Subcutaneous abdominal adipose tissue (tissue), 5 donors: ENCODE results near the gene HMX3.

ENCODE experiments used
- H3K27ac ChIP-seq: one replicate; pipeline ENCODE4 v1.7.0; 2013; ENCODE audit warnings: low read depth, mild to moderate bottlenecking, inconsistent platforms, low read length, moderate library complexity
- H3K27me3 ChIP-seq, 5 donors: one replicate each; pipeline ENCODE4 v1.7.0; 2013; ENCODE audit warnings: low read length in 5 of 5, inconsistent platforms in 1 of 5; ENCODE audit not compliant: control insufficient read depth in 5 of 5, insufficient read depth in 4 of 5
- H3K36me3 ChIP-seq, 5 donors: one replicate each; pipeline ENCODE4 v1.7.0; 2013; ENCODE audit warnings: low read length in 5 of 5; ENCODE audit not compliant: control insufficient read depth in 5 of 5, insufficient read depth in 5 of 5
- H3K4me1 ChIP-seq, 5 donors: one replicate each; pipeline ENCODE4 v1.7.0; 2013; ENCODE audit warnings: low read length in 5 of 5, mild to moderate bottlenecking in 3 of 5, moderate library complexity in 1 of 5; ENCODE audit not compliant: control insufficient read depth in 5 of 5, insufficient read depth in 5 of 5
- H3K4me3 ChIP-seq, 5 donors: one replicate each; pipeline ENCODE4 v1.7.0; 2013; ENCODE audit warnings: low read length in 5 of 5, low read depth in 1 of 5
- H3K9ac ChIP-seq, 5 donors: one replicate each; pipeline ENCODE4 v1.7.0; 2013; ENCODE audit warnings: low read length in 5 of 5, mild to moderate bottlenecking in 4 of 5, moderate library complexity in 3 of 5
- H3K9me3 ChIP-seq, 5 donors: one replicate each; pipeline ENCODE4 v1.7.0; 2013; ENCODE audit warnings: low read length in 5 of 5; ENCODE audit not compliant: control insufficient read depth in 5 of 5
- donor health status: healthy.
- donor health status: healthy.
- donor health status: healthy.
- donor health status: healthy.
- donor health status: healthy.

The HMX3 gene

GRCh38 chr10:123134343-123134914 is 1.3 kb upstream of the HMX3 start:
- H3K27me3 ChIP-seq, result peaks cover 43 to 88% (median 73%) of the 10 kb centered on the region in 5 donors
- no peaks in the 10 kb centered on the region for H3K36me3 ChIP-seq
- H3K9ac ChIP-seq, result no peak overlapping the region
- no peaks in the 10 kb centered on the region for H3K9me3 ChIP-seq
- H3K4me3 ChIP-seq, result peak overlapping the region in 3 of 5 donors; percentile 11 to 55 (median 21)
- peaks cover 0 to 54% (median 50%) of the 10 kb centered on the region in 5 donors for H3K4me1 ChIP-seq
- no peak overlapping the region for H3K27ac ChIP-seq

DNA sequence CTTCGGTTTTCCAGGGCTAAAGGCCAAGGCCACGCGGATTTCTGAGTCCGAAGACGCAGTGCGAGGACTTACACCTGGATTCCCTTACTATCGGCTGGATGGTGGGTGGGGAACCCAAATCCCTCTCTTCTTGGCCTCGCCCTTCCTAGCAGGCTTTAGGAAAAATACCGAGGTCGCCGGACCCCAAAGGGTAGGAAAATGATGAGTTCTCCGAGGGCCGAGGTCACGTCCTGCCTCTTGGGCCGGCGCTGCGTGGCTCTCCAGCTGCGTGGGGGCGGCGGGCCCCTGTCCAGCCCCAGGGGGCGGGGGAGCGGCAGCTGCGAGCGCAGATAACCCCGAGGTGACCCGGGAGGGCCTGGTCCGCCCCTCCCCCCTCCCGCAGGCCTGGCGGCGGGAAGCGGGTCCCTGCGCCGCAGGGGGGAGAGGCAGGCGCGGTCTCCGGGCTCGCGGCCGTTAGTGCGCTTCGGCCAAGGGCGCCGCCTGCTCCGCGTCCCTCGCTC is 805 bp upstream of the HMX3 start:
- Histone ChIP-seq H3K27ac (no peak overlapping the region), H3K4me3 (peak overlapping the region in 4 of 5 donors; percentile 21 to 55 (median 30)), H3K9ac (no peak overlapping the region), H3K36me3 (no peaks in the 10 kb centered on the region), H3K4me1 (peaks cover 0 to 58% (median 52%) of the 10 kb centered on the region in 5 donors), H3K27me3 (peaks cover 48 to 88% (median 75%) of the 10 kb centered on the region in 5 donors), H3K9me3 (no peaks in the 10 kb centered on the region)

- Histone ChIP-seq H3K4me1 (peaks cover 0 to 58% (median 56%) of the 10 kb centered on the region in 5 donors), H3K36me3 (no peaks in the 10 kb centered on the region), H3K27me3 (peaks cover 60 to 93% (median 80%) of the 10 kb centered on the region in 5 donors), H3K9ac (no peak overlapping the region), H3K9me3 (no peaks in the 10 kb centered on the region), H3K4me3 (peak overlapping the region in 1 of 5 donors; percentile 44), H3K27ac (no peak overlapping the region)
These were observed 543 bp downstream of the HMX3 start for GRCh38 chr10:123136221-123136805.

GRCh38 chr10:123136806-123137642 is 1.3 kb downstream of the HMX3 start:
- H3K9ac ChIP-seq, result no peak overlapping the region
- peaks cover 0 to 58% (median 56%) of the 10 kb centered on the region in 5 donors for H3K4me1 ChIP-seq
- no peak overlapping the region for H3K27ac ChIP-seq
- no peaks in the 10 kb centered on the region for H3K9me3 ChIP-seq
- H3K27me3 ChIP-seq, result peaks cover 67 to 96% (median 81%) of the 10 kb centered on the region in 5 donors
- H3K36me3 ChIP-seq, result no peaks in the 10 kb centered on the region
- H3K4me3 ChIP-seq, result peak overlapping the region in 2 of 5 donors; percentile 31 to 44

DNA sequence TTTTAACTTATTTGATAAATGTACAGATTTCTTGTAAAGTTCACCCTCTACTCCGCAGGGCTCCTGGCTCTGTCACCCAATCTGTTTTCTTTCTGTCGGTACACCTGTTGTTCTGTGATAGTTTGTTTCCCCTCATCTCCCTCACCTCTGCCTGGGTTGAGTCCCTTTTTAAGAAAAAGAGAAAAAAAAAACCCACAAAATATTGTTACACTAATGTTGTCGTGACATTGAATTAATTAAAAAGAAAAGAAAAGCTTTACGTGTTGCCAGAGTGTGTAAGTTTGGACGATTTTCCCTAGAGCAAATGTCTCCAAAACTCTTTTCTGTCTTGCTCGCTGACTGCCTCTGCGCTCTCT is 3.4 kb downstream of the HMX3 start:
- Histone ChIP-seq H3K4me1 (peaks cover 0 to 46% (median 41%) of the 10 kb centered on the region in 5 donors), H3K4me3 (no peak overlapping the region), H3K9me3 (no peaks in the 10 kb centered on the region), H3K36me3 (no peaks in the 10 kb centered on the region), H3K27me3 (peaks cover 74 to 96% (median 80%) of the 10 kb centered on the region in 5 donors), H3K9ac (no peak overlapping the region), H3K27ac (no peak overlapping the region)

- Histone ChIP-seq H3K27ac (no peak overlapping the region), H3K4me1 (peaks cover 0 to 41% (median 36%) of the 10 kb centered on the region in 5 donors), H3K9ac (no peak overlapping the region), H3K9me3 (no peaks in the 10 kb centered on the region), H3K27me3 (peaks cover 74 to 96% (median 79%) of the 10 kb centered on the region in 5 donors), H3K36me3 (no peaks in the 10 kb centered on the region), H3K4me3 (no peak overlapping the region)
These were observed 3.9 kb downstream of the HMX3 start for GRCh38 chr10:123139521-123140163.

DNA sequence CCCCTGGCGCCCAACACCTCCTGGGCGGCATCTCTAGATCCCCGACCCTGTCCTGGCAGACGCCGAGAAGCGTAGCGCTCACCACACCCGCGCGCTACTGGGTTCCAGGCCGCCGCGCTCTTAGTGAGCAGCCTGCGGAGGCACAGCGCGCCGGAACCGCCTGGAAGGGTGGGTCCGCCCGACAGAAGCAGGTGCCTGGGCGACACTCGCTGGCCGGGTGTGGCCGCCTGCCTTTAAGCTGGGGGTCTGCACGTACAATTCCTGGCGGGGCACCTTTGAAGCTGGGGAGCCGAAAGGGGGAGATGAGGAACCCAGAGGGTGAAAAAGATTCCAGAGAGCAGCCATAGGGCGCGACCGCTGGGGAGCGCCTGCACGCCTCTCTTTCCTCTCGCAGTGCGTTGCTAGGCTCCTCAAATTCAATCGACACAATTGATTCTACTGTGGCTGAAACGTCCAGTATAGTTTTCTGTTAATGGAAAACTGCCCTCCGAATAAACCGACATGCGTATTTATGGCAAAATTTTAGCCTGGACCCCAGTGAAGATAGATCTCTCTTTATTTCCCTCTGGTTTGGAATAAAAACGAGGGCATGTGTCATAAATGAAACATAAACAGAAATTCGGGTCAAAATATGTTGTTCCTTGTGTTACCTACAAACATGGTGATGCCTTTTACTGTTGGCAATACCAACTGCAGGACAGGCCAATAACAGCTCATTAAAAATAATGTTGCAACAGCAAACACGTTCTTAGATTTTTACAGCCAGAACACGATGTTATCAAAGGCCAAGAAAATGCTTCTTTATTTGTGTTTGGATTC is 4.6 kb downstream of the HMX3 start:
- H3K36me3 ChIP-seq, result no peaks in the 10 kb centered on the region
- H3K4me3 ChIP-seq, result no peak overlapping the region
- H3K9me3 ChIP-seq, result no peaks in the 10 kb centered on the region
- H3K27me3 ChIP-seq, result peaks cover 74 to 96% (median 80%) of the 10 kb centered on the region in 5 donors
- no peak overlapping the region for H3K27ac ChIP-seq
- peaks cover 0 to 34% (median 32%) of the 10 kb centered on the region in 5 donors for H3K4me1 ChIP-seq
- no peak overlapping the region for H3K9ac ChIP-seq

DNA sequence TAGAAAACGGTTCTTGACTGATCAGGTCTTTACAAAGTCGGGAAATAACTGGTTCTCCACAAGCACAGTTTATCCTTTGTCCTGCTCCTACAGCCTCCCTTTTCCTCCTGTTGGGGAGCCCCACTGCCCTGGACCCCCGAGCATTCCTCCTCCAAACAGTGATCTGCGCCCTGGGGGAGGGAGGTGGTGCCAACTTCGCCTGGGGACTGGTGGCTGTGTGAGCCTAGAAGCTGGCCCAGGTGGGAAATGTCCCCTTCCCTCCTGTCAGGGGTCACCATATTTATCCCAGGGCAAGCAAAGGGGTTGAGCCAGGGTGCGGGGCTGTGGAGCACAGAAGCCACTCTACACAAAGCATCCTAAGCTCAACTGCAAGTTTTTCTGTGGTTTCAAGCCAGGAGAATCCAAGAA is 5.2 kb downstream of the HMX3 start:
- H3K9ac ChIP-seq, result no peak overlapping the region
- no peak overlapping the region for H3K27ac ChIP-seq
- H3K4me3 ChIP-seq, result no peak overlapping the region
- no peaks in the 10 kb centered on the region for H3K36me3 ChIP-seq
- peaks cover 76 to 98% (median 82%) of the 10 kb centered on the region in 5 donors for H3K27me3 ChIP-seq
- no peaks in the 10 kb centered on the region for H3K9me3 ChIP-seq
- H3K4me1 ChIP-seq, result peaks cover 0 to 30% (median 28%) of the 10 kb centered on the region in 5 donors
